Activated T-helper 2 cell treated with anti-CD3 and anti-CD28 coated beads, Interferon-gamma antibody, Interleukin-2, Interleukin-4, amounts not matched to agents 10 μg/mL and 5 μg/mL and 100 μg/mL, durations not matched to agents 14 hours and 24 hours and 36 hours (primary cell): Measurements from ENCODE around the gene XNDC1N. TPM values are rescaled to one million over a fixed set of nuclear protein-coding genes. Genes with fewer than 3 reads are reported as not detected.

ENCODE experiments used
- DNase-seq: peaks from one replicate; pipeline ENCODE4 v3.0.0; 2021; ENCODE audit warnings: low spot score
- H3K27ac Mint-ChIP-seq: one replicate; pipeline ENCODE4 v1.8.0; 2021; ENCODE audit warnings: mixed read lengths
- H3K27me3 Mint-ChIP-seq: one replicate; pipeline ENCODE4 v1.8.0; 2021; ENCODE audit warnings: low read depth, mixed read lengths
- H3K36me3 Mint-ChIP-seq: one replicate; pipeline ENCODE4 v1.8.0; 2021; ENCODE audit warnings: low read depth, mixed read lengths
- H3K4me1 Mint-ChIP-seq: one replicate; pipeline ENCODE4 v1.8.0; 2021; ENCODE audit warnings: low read depth, mixed read lengths
- H3K4me3 Mint-ChIP-seq: one replicate; pipeline ENCODE4 v1.8.0; 2021; ENCODE audit warnings: low read depth, mild to moderate bottlenecking, moderate library complexity, mixed read lengths
- H3K9me3 Mint-ChIP-seq: one replicate; pipeline ENCODE4 v1.8.0; 2021; ENCODE audit warnings: mixed read lengths
- intact Hi-C: fragments of 100-400 bp; cut with micrococcal nuclease; formaldehyde crosslinking; loops from one replicate; pipeline ENCODE4 v1.15.1; 2023
- total RNA-seq: library from RNA; stranded (reverse); gene quantifications from 2 replicates; pipeline ENCODE4 v1.2.3, GENCODE V29; 2022

The XNDC1N gene, protein sequence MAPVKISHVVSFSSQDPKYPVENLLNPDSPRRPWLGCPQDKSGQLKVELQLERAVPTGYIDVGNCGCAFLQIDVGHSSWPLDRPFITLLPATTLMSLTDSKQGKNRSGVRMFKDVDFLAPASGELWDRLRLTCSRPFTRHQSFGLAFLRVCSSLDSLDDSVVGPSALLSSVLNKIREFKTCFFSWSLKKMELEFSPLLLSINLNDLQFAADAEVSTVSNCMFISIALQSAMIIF
- total RNA-seq = 14.7 and 15.1 TPM in 2 replicates

DNA sequence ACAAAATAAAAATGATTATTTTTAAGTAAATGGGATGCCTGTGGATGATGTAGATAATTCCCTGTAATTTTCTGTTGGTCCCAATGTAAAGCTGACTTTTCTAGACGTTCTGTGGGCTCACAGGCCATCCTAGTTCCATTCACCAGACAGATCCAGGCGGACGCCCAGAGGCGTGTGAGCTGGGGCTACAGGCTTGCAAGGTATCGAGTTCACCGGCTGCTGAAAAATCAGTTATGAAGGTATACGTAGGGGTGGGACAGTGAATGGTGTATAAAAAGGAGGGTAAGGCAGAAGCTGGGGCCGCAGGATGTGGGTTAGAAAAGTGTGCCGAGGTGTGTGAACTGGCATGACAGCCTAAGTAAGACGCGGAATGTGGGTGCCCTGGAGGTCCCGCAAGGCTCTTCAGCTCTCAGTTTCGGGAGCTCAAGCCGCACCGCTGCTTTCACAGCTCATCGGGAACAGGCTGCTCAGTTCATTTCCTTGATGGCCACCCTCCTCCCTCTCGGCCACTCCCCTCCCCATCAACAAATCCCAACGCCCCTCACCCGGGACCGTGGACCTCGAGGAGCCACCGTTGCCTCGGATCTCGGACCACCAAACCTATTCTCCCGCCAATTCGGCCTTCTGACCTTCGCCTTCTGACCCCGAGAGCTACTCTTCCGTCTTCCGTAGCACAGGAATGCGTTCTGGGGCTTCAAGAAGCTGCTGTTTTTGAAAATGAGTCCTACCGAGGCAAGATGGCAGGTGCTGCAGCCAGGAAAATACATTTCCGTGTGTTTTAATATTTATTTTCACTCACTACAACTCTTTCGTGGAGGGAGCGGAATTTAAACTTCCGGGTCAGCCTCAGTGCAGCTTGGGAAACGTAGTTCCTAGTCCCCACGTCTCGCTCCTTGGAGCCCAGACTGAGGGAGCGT is at the start of gene XNDC1N:
Gene XNDC1N (minus strand): TSS at position 775 of the 917 bp plus-strand sequence. CDS start 5,241 bp downstream, outside the sequence.
- Mint-ChIP-seq H3K4me3 (peak within 1 kb of the TSS; percentile 91), H3K27me3 (no peaks in the 10 kb centered on the region), H3K4me1 (peaks cover 28% of the 10 kb centered on the region), H3K27ac (peak within 1 kb of the TSS; percentile 99), H3K36me3 (peaks cover 18% of the 10 kb centered on the region), H3K9me3 (no peaks in the 10 kb centered on the region)
- intact Hi-C loops = loop anchor here (1.0 to 2.0 kb wide), 3 partner anchors 14 to 153 kb away; partner anchors contain the start of genes LRRC51 and NUMA1
- DNase-seq = peak; percentile 64

DNA sequence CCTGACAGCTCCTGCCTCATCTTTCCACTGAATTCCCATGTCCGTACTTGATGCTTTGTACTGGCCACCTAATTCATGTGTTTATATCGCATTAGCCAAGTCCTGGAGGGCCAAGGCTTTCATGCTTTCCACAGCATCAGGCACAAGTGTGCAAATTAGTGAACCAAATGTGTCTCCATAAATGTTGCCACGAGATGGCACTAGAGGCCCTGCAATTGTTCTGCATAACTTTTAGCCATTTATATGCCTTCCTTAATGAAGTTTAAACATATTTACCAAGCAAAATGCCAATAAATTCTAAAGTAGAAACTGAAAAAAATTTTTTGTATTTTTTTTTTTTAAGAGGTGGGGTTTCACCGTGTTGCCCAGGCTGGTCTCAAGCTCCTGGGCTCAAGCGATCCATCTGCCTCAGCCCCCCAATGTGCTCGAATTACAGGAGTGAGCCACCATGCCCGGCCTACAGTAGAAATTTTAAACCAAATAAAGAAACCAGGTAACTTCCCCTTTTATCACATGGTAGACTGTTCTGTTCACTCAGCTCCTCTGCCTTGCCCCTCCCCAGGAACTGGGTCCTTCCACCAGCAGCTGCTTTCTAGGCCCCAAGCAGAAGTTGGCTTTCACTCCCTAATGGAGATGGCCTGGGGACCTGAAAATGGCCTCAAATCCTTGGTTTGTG is 49.5 kb upstream of the XNDC1N start:
- Mint-ChIP-seq H3K27me3 (no peaks in the 10 kb centered on the region), H3K27ac (no peak overlapping the region), H3K4me3 (no peak overlapping the region), H3K9me3 (no peaks in the 10 kb centered on the region), H3K36me3 (peaks cover 19% of the 10 kb centered on the region), H3K4me1 (peaks cover 2% of the 10 kb centered on the region)
- intact Hi-C loops = loop anchor here (5.0 kb wide), 2 partner anchors 204 to 454 kb away; partner anchors contain the start of gene CLPB
- DNase-seq = peak; percentile 39

DNA sequence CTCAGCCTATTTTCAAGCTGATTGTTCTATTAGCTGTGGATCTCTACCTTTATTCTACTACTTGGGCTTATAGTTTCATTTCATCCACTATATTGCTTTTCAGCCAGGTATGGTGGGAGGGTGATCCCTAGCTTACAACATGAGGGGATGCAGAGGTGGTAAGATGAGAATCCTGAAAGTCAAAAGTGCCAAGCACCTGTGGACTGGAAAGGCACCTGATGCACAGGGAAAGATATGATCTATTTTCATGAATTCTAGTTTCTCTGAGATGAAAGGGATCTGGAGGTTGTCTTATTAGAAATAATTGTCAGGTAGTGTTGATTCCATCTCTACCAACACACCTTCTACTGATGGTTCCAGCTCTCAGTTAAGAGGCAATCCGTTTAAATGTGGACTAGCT is 48.7 kb upstream of the XNDC1N start:
- Mint-ChIP-seq H3K9me3 (no peaks in the 10 kb centered on the region), H3K4me1 (peaks cover 2% of the 10 kb centered on the region), H3K4me3 (no peak overlapping the region), H3K27ac (no peak overlapping the region), H3K36me3 (peaks cover 15% of the 10 kb centered on the region), H3K27me3 (no peaks in the 10 kb centered on the region)
- no peak for DNase-seq
- intact Hi-C loops = loop anchor here (5.0 kb wide), 2 partner anchors 205 to 455 kb away; partner anchors contain the start of gene CLPB

DNA sequence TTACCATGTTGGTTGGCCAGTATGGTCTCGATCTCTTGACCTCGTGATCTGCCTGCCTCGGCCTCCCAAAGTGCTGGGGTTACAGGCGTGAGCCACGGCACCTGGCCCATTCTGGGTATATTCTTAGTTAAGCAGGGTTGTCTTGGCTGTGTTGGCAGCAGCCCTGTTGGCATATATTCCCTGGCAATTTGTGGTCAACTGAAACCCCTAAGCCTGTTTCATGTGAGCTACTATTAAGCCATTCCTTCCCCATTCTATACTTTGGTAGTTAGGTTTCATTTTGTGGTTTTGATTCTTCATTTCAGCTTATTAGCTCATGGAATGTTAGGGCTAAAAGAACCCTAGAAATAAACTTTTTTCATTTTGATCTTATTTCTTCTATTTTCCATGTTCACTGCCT is 48.2 kb upstream of the XNDC1N start:
- intact Hi-C loops = loop anchor here (5.0 kb wide), 2 partner anchors 206 to 456 kb away; partner anchors contain the start of gene CLPB
- Mint-ChIP-seq H3K27me3 (no peaks in the 10 kb centered on the region), H3K4me1 (peaks cover 2% of the 10 kb centered on the region), H3K4me3 (no peak overlapping the region), H3K9me3 (no peaks in the 10 kb centered on the region), H3K36me3 (peaks cover 18% of the 10 kb centered on the region), H3K27ac (no peak overlapping the region)
- DNase-seq = no peak

DNA sequence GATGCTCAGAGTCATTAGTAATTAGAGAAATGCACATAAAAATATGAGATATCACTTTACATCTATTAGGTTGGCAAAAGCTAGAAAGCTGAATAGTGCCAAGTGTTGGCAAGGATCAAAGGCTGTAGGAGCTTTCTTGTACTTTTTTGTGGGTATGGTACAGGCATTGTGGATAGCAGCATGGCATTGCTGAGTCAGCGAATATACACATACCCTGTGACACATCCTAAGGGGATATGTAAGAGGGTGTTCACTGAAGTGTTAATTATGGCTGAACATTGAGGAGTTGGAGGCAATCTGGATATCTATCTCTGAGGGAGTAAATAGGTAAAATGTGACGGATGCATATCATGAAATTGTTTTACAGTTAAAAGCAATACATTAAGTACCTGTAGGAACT is 43.3 kb upstream of the XNDC1N start:
- no peak overlapping the region for H3K27ac Mint-ChIP-seq
- H3K9me3 Mint-ChIP-seq = no peaks in the 10 kb centered on the region
- no peak for DNase-seq
- peaks cover 6% of the 10 kb centered on the region for H3K4me1 Mint-ChIP-seq
- no peaks in the 10 kb centered on the region for H3K27me3 Mint-ChIP-seq
- no peak overlapping the region for H3K4me3 Mint-ChIP-seq
- H3K36me3 Mint-ChIP-seq = peaks cover 24% of the 10 kb centered on the region
- intact Hi-C loops = no loop called here

DNA sequence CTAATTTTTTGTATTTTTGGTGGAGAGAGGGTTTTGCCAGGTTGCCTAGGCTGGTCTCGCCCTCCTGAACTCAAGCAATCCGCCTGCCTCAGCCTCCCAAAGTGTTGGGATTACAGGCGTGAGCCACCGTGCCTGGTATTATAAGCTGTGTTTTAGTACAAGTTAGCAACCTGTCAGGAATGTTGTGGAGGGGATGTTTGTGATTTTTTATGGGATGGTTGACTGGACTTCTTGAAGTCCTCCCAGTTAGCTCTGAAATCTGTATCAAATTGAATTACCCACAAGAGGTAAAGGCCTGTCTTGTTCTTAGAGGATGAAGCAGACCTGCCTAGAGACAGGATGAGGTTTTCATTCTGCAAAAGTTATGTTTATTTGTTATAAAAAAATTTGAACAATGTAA is 36.2 kb upstream of the XNDC1N start:
- H3K9me3 Mint-ChIP-seq = peaks cover 3% of the 10 kb centered on the region
- peaks cover 22% of the 10 kb centered on the region for H3K4me1 Mint-ChIP-seq
- H3K4me3 Mint-ChIP-seq = no peak overlapping the region
- DNase-seq = no peak
- intact Hi-C loops = no loop called here
- peaks cover 40% of the 10 kb centered on the region for H3K36me3 Mint-ChIP-seq
- no peaks in the 10 kb centered on the region for H3K27me3 Mint-ChIP-seq
- no peak overlapping the region for H3K27ac Mint-ChIP-seq

DNA sequence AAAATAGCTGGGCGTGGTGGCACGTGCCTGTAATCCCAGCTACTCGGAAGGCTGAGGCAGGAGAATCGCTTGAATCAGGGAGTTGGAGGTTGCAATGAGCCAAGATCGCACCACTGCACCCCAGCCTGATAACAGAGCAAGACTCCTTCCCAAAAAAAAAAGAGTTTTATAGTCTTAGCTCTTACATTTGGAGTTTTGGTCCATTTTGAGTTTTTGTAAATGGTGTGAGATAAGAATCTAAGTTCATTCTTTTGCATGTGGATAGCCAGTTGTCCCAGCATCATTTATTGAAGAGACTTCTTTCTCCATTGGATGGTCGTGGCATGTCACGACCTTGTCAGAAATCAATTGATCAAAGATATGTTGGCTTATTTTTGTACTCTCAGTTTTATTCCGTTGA is 35.1 kb upstream of the XNDC1N start:
- peak overlapping the region; percentile 2 for H3K27ac Mint-ChIP-seq
- intact Hi-C loops = loop anchor here (2.0 kb wide), 1 partner anchor 17 kb away; no protein-coding TSS in a partner anchor
- no peak for DNase-seq
- no peak overlapping the region for H3K4me3 Mint-ChIP-seq
- H3K36me3 Mint-ChIP-seq = peaks cover 38% of the 10 kb centered on the region
- H3K4me1 Mint-ChIP-seq = peaks cover 20% of the 10 kb centered on the region
- no peaks in the 10 kb centered on the region for H3K27me3 Mint-ChIP-seq
- H3K9me3 Mint-ChIP-seq = peaks cover 3% of the 10 kb centered on the region

DNA sequence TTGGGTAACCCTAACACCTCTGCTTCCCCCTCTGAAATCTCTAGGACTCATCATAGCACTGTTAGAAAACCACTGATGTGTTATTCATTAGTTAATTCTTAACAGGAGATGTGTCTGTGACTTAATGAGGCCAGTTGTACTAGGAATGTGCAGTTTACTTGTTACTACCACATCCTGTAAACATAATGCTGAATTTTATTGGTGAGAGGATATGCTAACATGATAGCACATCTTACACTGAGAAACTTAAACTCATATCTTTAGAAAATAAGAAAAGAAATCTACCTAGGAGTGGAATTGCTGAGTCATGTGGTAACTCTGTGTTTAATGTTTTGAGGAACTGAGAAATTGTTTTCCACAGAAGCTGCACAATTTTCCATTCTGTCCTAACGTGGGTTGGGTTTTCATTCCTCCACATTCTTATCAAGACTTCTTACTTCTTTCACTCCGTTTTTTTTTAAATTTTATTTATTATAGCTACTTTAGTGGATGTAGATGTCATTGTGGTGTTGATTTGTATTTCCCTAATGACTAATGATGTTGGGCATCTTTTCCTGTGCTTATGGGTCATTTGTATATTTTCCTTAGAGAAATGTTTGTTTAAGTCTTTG is 34.1 kb upstream of the XNDC1N start:
- intact Hi-C loops = loop anchor here (1.0 to 2.0 kb wide), 2 partner anchors 16 to 34 kb away; partner anchors contain the start of gene XNDC1N
- Mint-ChIP-seq H3K27me3 (no peaks in the 10 kb centered on the region), H3K9me3 (peaks cover 3% of the 10 kb centered on the region), H3K4me1 (peaks cover 24% of the 10 kb centered on the region), H3K27ac (peak overlapping the region; percentile 82), H3K4me3 (peak overlapping the region; percentile 17), H3K36me3 (peaks cover 33% of the 10 kb centered on the region)
- DNase-seq = no peak

DNA sequence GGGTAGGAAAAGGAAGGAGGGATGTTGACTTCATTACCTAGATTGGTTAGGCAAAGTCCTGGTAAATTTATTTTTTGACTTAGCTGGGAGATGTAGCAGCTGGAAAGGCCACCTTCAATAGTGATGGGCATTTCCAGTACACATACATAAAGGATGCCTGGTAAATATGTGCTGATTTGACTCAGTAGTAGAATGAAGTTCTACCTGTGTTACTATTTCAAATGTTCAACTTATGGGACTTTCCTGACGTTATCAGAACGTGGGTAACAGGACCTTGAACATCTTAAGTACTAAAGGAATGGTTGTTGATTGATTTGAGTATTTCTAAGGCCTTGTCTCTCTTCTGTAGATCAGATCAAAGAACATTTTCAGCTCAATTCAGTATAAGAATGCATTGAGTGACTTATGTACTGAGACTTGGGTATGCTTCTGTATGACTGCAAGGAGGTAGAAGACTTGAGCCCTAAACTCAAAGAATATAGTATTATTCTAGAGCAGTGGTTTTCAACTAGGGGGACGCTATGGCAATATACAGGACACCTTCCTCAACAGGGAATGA is 27.6 kb upstream of the XNDC1N start:
- H3K36me3 Mint-ChIP-seq = peaks cover 11% of the 10 kb centered on the region
- H3K4me3 Mint-ChIP-seq = no peak overlapping the region
- H3K4me1 Mint-ChIP-seq = peaks cover 17% of the 10 kb centered on the region
- no peak overlapping the region for H3K27ac Mint-ChIP-seq
- H3K27me3 Mint-ChIP-seq = no peaks in the 10 kb centered on the region
- no peak for DNase-seq
- peaks cover 2% of the 10 kb centered on the region for H3K9me3 Mint-ChIP-seq
- intact Hi-C loops = no loop called here

DNA sequence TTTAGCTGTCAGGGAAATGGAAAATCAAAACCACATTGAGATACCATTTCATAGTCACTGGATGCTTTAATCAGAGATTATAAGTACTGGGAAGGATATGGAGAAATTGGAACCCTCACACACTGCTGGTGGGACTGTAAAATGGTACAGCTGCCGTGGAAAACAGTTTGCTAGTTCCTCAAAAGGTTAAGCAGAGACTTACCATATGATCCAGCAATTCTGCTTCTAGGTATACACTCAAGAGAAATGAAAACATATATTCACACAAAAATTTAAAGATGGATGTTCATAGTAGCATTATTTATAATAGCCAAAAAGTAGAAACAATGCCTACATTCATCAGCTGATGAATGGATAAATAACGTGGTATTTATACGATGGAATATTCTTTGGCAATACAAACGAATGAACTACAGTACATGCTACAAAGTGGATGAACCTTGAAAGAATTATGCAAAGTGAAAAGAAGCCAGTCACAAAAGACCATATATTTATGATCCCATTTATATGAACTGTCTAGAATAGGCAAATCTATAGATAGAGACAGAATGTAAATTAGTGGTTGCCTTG is 23.4 kb upstream of the XNDC1N start:
- intact Hi-C loops = no loop called here
- Mint-ChIP-seq H3K4me3 (no peak overlapping the region), H3K4me1 (peaks cover 18% of the 10 kb centered on the region), H3K27me3 (no peaks in the 10 kb centered on the region), H3K36me3 (peaks cover 9% of the 10 kb centered on the region), H3K9me3 (no peaks in the 10 kb centered on the region), H3K27ac (no peak overlapping the region)
- no peak for DNase-seq

DNA sequence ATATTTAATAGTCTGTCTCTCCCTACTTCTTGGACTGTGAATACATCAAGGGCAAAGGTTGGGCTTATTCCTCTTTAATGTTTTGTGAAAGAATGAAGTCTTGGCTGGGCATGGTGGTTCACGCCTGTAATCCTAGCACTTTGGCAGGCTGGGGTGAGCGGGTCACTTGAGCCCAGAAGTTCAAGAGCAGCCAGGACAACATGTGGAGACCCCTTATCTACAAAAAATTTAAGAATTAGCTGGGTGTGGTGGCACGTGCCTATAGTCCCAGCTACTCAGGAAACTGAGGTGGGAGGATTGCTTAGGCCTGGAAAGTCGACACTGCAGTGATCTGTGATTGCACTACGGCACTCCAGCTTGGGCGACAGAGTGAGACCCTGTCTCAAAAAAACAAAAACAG is 20.6 kb upstream of the XNDC1N start:
- Mint-ChIP-seq H3K36me3 (peaks cover 21% of the 10 kb centered on the region), H3K9me3 (no peaks in the 10 kb centered on the region), H3K27me3 (no peaks in the 10 kb centered on the region), H3K27ac (no peak overlapping the region), H3K4me1 (peaks cover 17% of the 10 kb centered on the region), H3K4me3 (no peak overlapping the region)
- intact Hi-C loops = no loop called here
- no peak for DNase-seq
